VCaP (cell line): ENCODE results near the gene CD320.
A peak's percentile ranks its signal among the peaks of the same experiment; 100 is the strongest.

Experiments
- H3K27ac ChIP-seq: fragments of 450-650 bp; 2 replicates; pipeline ENCODE4 v1.5.1; 2017
- CTCF ChIP-seq: fragments of 450-650 bp; conservative IDR thresholded peaks from 2 replicates; pipeline ENCODE4 v1.5.1; 2017; ENCODE audit warnings: mild to moderate bottlenecking, moderate library complexity

The CD320 gene

GRCh38 chr19:8252922-8253589 lies 55.1 kb downstream of the CD320 start:
- H3K27ac ChIP-seq, result no peak overlapping the region
- peak; percentile 83 for TF ChIP-seq CTCF
